Testis (tissue), 2 donors: ENCODE measurements around the gene ZNF236.

ENCODE experiments used
- POLR2A ChIP-seq: fragments of 450-650 bp; IDR thresholded peaks from one replicate; pipeline ENCODE4 v1.6.1; 2017; ENCODE audit warnings: antibody characterized with exemption, mild to moderate bottlenecking, moderate library complexity
- TF ChIP-seq, protein P1 (sequence below), 3 experiments: fragments of 450-650 bp in 2 of 3; fragments of 200-600 bp in 1 of 3; sonication (generic) in 1 of 3; IDR thresholded peaks; one replicate each; pipeline ENCODE4 v1.5.1; 2016 to 2019; ENCODE audit warnings: antibody characterized with exemption in 3 of 3, mild to moderate bottlenecking in 2 of 3, moderate library complexity in 1 of 3

DNA sequence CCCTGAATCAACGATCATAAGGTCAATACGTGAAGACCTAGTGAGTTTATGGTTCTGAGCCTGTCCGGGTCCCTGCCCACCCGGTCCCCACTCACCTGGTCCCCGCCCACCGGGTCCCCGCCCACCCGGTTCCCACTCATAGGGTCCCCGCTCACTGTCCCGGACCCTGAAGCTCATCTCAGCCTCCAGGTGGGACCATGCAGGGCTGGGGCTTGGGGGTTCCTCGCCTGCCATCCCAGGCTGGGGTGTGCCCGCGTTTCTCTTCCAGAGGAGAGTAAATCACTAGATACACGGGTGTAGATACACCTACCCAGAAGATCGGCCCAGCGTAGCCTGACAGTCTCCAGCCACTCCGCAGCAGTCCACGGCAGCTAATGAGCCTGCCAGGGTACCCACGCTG, 178.7 kb downstream of the ZNF236 start:
- no peak for TF ChIP-seq POLR2A
- TF ChIP-seq, protein P1, sequence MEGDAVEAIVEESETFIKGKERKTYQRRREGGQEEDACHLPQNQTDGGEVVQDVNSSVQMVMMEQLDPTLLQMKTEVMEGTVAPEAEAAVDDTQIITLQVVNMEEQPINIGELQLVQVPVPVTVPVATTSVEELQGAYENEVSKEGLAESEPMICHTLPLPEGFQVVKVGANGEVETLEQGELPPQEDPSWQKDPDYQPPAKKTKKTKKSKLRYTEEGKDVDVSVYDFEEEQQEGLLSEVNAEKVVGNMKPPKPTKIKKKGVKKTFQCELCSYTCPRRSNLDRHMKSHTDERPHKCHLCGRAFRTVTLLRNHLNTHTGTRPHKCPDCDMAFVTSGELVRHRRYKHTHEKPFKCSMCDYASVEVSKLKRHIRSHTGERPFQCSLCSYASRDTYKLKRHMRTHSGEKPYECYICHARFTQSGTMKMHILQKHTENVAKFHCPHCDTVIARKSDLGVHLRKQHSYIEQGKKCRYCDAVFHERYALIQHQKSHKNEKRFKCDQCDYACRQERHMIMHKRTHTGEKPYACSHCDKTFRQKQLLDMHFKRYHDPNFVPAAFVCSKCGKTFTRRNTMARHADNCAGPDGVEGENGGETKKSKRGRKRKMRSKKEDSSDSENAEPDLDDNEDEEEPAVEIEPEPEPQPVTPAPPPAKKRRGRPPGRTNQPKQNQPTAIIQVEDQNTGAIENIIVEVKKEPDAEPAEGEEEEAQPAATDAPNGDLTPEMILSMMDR (IDR thresholded peaks at IDR 0.05), result no peak
